Tibial artery (tissue), 4 donors: ENCODE measurements around the gene XRN1.
"Not testable (repeated sequence)": the region's sequence is repeated elsewhere in the genome, so short reads cannot be mapped to it uniquely, and the experiment has no call there.

Experiments
- DNase-seq, 2 donors: peaks; one replicate each; pipeline ENCODE4 v3.0.0-alpha.2; 2019
- H3K27ac ChIP-seq, 2 donors: fragments of 200-600 bp; sonication (generic) in 1 of 2; 1 replicate in 1 of 2; 2 replicates in 1 of 2; pipeline ENCODE4 v1.5.1; 2018 to 2019; ENCODE audit warnings: mild to moderate bottlenecking in 1 of 2
- H3K27me3 ChIP-seq, 2 donors: fragments of 200-600 bp; sonication (generic) in 1 of 2; one replicate each; pipeline versions ENCODE4 v1.5.1 to v1.6.0; 2016 to 2019
- H3K36me3 ChIP-seq, 3 donors: fragments of 200-600 bp; sonication (generic) in 2 of 3; one replicate each; pipeline ENCODE4 v1.5.1; 2016 to 2019; ENCODE audit warnings: mild to moderate bottlenecking in 2 of 3
- H3K4me1 ChIP-seq, 4 donors: fragments of 200-600 bp; sonication (generic) in 2 of 4; 1 replicate in 3 of 4; 2 replicates in 1 of 4; pipeline ENCODE4 v1.5.1; 2016 to 2019
- H3K4me3 ChIP-seq, 2 donors: fragments of 200-600 bp; sonication (generic) in 1 of 2; 1 replicate in 1 of 2; 2 replicates in 1 of 2; pipeline ENCODE4 v1.5.1; 2018 to 2019; ENCODE audit warnings: mild to moderate bottlenecking in 2 of 2
- H3K9me3 ChIP-seq, 3 donors: fragments of 200-600 bp; sonication (generic) in 1 of 3; one replicate each; pipeline ENCODE4 v1.5.1; 2016 to 2019
- intact Hi-C: fragments of 100-400 bp; cut with DNase I; formaldehyde crosslinking; loops from one replicate; pipeline ENCODE4 v1.15.0; 2023; ENCODE audit warnings: low total_unique reads
- TF ChIP-seq, protein P1 (sequence below), 2 experiments: fragments of 200-600 bp in 1 of 2; fragments of 450-650 bp in 1 of 2; IDR thresholded peaks; one replicate each; pipeline ENCODE4 v1.5.1; 2017 to 2019; ENCODE audit warnings: antibody characterized with exemption in 2 of 2, mild to moderate bottlenecking in 1 of 2, moderate library complexity in 1 of 2

XRN1 gene

GRCh38 chr3:142433110-142433509 lies 14.7 kb downstream of the XRN1 start:
- no peaks in the 10 kb centered on the region for H3K9me3 ChIP-seq
- intact Hi-C loops, result no loop called here
- H3K27ac ChIP-seq, result no peak overlapping the region
- TF ChIP-seq, protein P1, sequence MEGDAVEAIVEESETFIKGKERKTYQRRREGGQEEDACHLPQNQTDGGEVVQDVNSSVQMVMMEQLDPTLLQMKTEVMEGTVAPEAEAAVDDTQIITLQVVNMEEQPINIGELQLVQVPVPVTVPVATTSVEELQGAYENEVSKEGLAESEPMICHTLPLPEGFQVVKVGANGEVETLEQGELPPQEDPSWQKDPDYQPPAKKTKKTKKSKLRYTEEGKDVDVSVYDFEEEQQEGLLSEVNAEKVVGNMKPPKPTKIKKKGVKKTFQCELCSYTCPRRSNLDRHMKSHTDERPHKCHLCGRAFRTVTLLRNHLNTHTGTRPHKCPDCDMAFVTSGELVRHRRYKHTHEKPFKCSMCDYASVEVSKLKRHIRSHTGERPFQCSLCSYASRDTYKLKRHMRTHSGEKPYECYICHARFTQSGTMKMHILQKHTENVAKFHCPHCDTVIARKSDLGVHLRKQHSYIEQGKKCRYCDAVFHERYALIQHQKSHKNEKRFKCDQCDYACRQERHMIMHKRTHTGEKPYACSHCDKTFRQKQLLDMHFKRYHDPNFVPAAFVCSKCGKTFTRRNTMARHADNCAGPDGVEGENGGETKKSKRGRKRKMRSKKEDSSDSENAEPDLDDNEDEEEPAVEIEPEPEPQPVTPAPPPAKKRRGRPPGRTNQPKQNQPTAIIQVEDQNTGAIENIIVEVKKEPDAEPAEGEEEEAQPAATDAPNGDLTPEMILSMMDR (IDR thresholded peaks at IDR 0.05), result no peak
- peaks cover 0 to 15% (median 0%) of the 10 kb centered on the region in 4 donors for H3K4me1 ChIP-seq
- no peak overlapping the region for H3K4me3 ChIP-seq
- H3K36me3 ChIP-seq, result peaks cover 15 to 43% (median 32%) of the 10 kb centered on the region in 3 donors
- no peaks in the 10 kb centered on the region for H3K27me3 ChIP-seq
- no peak for DNase-seq

GRCh38 chr3:142429582-142429981 lies 18.3 kb downstream of the XRN1 start:
- H3K4me3 ChIP-seq, result no peak overlapping the region
- peaks cover 11 to 48% (median 46%) of the 10 kb centered on the region in 3 donors for H3K36me3 ChIP-seq
- peaks cover 0 to 11% (median 0%) of the 10 kb centered on the region in 4 donors for H3K4me1 ChIP-seq
- TF ChIP-seq, protein P1 (IDR thresholded peaks at IDR 0.05), result no peak
- DNase-seq, result no peak
- intact Hi-C loops, result no loop called here
- H3K27ac ChIP-seq, result no peak overlapping the region
- no peaks in the 10 kb centered on the region for H3K9me3 ChIP-seq
- H3K27me3 ChIP-seq, result no peaks in the 10 kb centered on the region

- H3K27me3 ChIP-seq, result no peaks in the 10 kb centered on the region
- H3K27ac ChIP-seq, result no peak overlapping the region
- peaks cover 23 to 58% (median 57%) of the 10 kb centered on the region in 3 donors for H3K36me3 ChIP-seq
- DNase-seq, result no peak
- no peaks in the 10 kb centered on the region for H3K4me1 ChIP-seq
- intact Hi-C loops, result no loop called here
- no peaks in the 10 kb centered on the region for H3K9me3 ChIP-seq
- TF ChIP-seq, protein P1 (IDR thresholded peaks at IDR 0.05), result no peak
- no peak overlapping the region for H3K4me3 ChIP-seq
Measured at GRCh38 chr3:142424754-142425153, 23.1 kb downstream of the XRN1 start.

DNA sequence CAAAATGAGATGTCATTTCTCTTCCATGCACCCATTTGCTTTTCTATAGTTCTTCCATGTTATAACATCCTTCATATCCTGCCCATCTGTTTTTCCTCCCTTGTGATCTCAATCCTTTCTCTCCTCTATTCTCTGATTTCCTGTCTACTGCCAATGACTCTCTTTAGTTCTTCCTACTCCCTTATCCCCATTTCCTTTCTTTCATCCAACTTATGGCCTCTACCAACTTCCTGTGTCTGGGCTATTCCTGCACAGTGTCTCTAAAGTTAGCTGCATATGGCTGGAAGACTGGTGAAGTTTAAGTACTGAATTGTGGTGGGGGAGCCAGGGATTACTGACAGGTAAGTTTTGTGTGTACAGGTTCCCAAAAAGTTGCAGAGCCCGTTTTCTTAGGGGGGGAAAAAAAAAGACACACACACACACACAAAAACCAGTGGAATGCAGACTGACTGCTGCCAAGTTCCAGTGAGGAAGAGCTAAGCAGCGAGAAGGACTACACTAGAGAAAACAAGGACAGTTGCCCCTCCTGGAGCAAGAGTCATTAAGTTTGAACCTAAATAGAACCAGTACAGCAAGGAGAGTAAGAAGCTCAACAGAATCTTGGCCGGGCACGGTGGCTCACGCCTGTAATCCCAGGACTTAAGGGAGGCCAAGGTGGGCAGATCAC lies 28.8 kb downstream of the XRN1 start:
- no peak for DNase-seq
- TF ChIP-seq, protein P1 (IDR thresholded peaks at IDR 0.05), result no peak
- intact Hi-C loops, result no loop called here
- no peaks in the 10 kb centered on the region for H3K9me3 ChIP-seq
- H3K36me3 ChIP-seq, result peaks cover 49 to 84% (median 83%) of the 10 kb centered on the region in 3 donors
- no peaks in the 10 kb centered on the region for H3K4me1 ChIP-seq
- no peaks in the 10 kb centered on the region for H3K27me3 ChIP-seq
- no peak overlapping the region for H3K27ac ChIP-seq
- no peak overlapping the region for H3K4me3 ChIP-seq

DNA sequence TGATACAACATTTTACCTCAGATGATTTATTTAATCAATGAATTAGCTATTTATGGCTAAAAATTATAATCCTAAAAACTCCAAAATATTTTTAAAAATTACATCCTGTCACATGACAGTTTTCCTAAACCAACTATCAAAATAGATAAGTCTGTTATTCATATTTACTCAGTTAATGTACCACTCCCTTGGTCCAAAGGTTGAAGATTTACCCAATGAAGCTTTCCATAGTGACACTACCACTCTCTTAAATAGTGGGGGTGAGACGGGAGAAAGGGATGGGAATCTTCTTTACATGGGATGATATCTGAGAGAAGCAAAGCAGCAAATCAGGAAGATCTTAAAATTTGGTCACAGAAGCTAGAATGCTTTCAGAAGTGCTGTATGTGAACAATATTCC lies 30.5 kb downstream of the XRN1 start:
- intact Hi-C loops, result no loop called here
- no peaks in the 10 kb centered on the region for H3K27me3 ChIP-seq
- H3K36me3 ChIP-seq, result peaks cover 63 to 90% (median 87%) of the 10 kb centered on the region in 3 donors
- DNase-seq, result no peak
- H3K9me3 ChIP-seq, result no peaks in the 10 kb centered on the region
- no peak overlapping the region for H3K4me3 ChIP-seq
- TF ChIP-seq, protein P1 (IDR thresholded peaks at IDR 0.05), result no peak
- no peaks in the 10 kb centered on the region for H3K4me1 ChIP-seq
- H3K27ac ChIP-seq, result no peak overlapping the region

- H3K4me3 ChIP-seq, H3K27ac ChIP-seq, H3K9me3 ChIP-seq, intact Hi-C loops, H3K4me1 ChIP-seq, DNase-seq, H3K27me3 ChIP-seq: not testable (repeated sequence)
- peaks cover 54 to 77% (median 55%) of the 10 kb centered on the region in 3 donors for H3K36me3 ChIP-seq
Measured at GRCh38 chr3:142400537-142400936, 47.3 kb downstream of the XRN1 start.
